HEK293T (cell line): ENCODE measurements around the gene SLC25A29.

Source experiments
- ARNT ChIP-seq: fragments of 450-650 bp; IDR thresholded peaks from 2 replicates; pipeline ENCODE4 v1.6.1; 2017; ENCODE audit warnings: mild to moderate bottlenecking
- BHLHE40 ChIP-seq: fragments of 450-650 bp; IDR thresholded peaks from 2 replicates; pipeline ENCODE4 v1.6.1; 2016; ENCODE audit warnings: mild to moderate bottlenecking, moderate library complexity, borderline replicate concordance
- CTBP1 ChIP-seq: fragments of 450-650 bp; IDR thresholded peaks from 2 replicates; pipeline ENCODE4 v1.6.1; 2016; ENCODE audit warnings: borderline replicate concordance
- ELF4 ChIP-seq: fragments of 450-650 bp; IDR thresholded peaks from 2 replicates; pipeline ENCODE4 v1.6.1; 2017; ENCODE audit warnings: antibody characterized with exemption
- FOXA1 ChIP-seq: fragments of 450-650 bp; IDR thresholded peaks from 2 replicates; pipeline ENCODE4 v1.6.1; 2016; ENCODE audit warnings: mild to moderate bottlenecking
- FOXK2 ChIP-seq: fragments of 450-650 bp; IDR thresholded peaks from 2 replicates; pipeline ENCODE4 v1.6.1; 2016; ENCODE audit warnings: mild to moderate bottlenecking
- FOXM1 ChIP-seq: fragments of 450-650 bp; IDR thresholded peaks from 2 replicates; pipeline ENCODE4 v1.6.1; 2017; ENCODE audit warnings: mild to moderate bottlenecking, borderline replicate concordance
- HDGF ChIP-seq: fragments of 450-650 bp; IDR thresholded peaks from 2 replicates; pipeline ENCODE4 v1.6.1; 2017; ENCODE audit warnings: antibody characterized with exemption, borderline replicate concordance
- LEF1 ChIP-seq: fragments of 450-650 bp; IDR thresholded peaks from 2 replicates; pipeline ENCODE4 v1.6.1; 2017; ENCODE audit warnings: mild to moderate bottlenecking, borderline replicate concordance
- NFRKB ChIP-seq: fragments of 450-650 bp; IDR thresholded peaks from 2 replicates; pipeline ENCODE4 v1.6.1; 2016; ENCODE audit warnings: mild to moderate bottlenecking, moderate library complexity
- PKNOX1 ChIP-seq: fragments of 450-650 bp; IDR thresholded peaks from 2 replicates; pipeline ENCODE4 v1.6.1; 2016
- SP1 ChIP-seq: fragments of 450-650 bp; IDR thresholded peaks from 2 replicates; pipeline ENCODE4 v1.6.1; 2017
- SUZ12 ChIP-seq: fragments of 450-650 bp; IDR thresholded peaks from 2 replicates; pipeline ENCODE4 v1.6.1; 2016; ENCODE audit warnings: mild to moderate bottlenecking
- ZNF384 ChIP-seq: fragments of 450-650 bp; IDR thresholded peaks from 2 replicates; pipeline ENCODE4 v1.6.1; 2016

GRCh38 chr14:100302616-100303015 is 3.6 kb downstream of the SLC25A29 start:
- TF ChIP-seq FOXM1 (no peak), BHLHE40 (no peak), SUZ12 (no peak), SP1 (no peak), FOXA1 (no peak), HDGF (no peak), FOXK2 (no peak), ARNT (no peak), ELF4 (no peak), CTBP1 (no peak), LEF1 (no peak), ZNF384 (no peak), NFRKB (no peak), PKNOX1 (no peak)
